B cell (primary cell): ENCODE data around the gene OR2B2. TPM values are rescaled to one million over a fixed set of nuclear protein-coding genes. Genes with fewer than 3 reads are reported as not detected.
"Not testable (repeated sequence)": the region's sequence is repeated elsewhere in the genome, so short reads cannot be mapped to it uniquely, and the experiment has no call there.

ENCODE experiments used
- ATAC-seq: fragments of 200-7000 bp; cut with Tn5 transposase; one replicate; pipeline ENCODE4 v1.10.0; 2021; ENCODE audit warnings: low read depth, mild to moderate bottlenecking, moderate number of reproducible peaks, moderate library complexity
- CTCF ChIA-PET: fragments of 350-600 bp; sonication (Branson Sonifier 250); formaldehyde crosslinking; loops from one replicate; lab custom pipeline; 2021; ENCODE audit warnings: antibody characterized with exemption, inconsistent platforms; lab: Charles Lee
- POLR2A ChIA-PET: fragments of 350-600 bp; sonication (Branson Sonifier 250); formaldehyde crosslinking; loops from one replicate; lab custom pipeline; 2021; ENCODE audit warnings: antibody characterized with exemption; lab: Charles Lee
- DNase-seq: peaks from one replicate; pipeline ENCODE4 v3.0.0; 2013
- H2AFZ ChIP-seq: 2 replicates; pipeline ENCODE4 v1.6.1; 2012; ENCODE audit warnings: mild to moderate bottlenecking, low read depth, low read length; ENCODE audit not compliant: insufficient read depth, poor library complexity, severe bottlenecking
- H3K27ac ChIP-seq, 2 donors: 1 replicate in 1 of 2; 2 replicates in 1 of 2; pipeline ENCODE4 v1.5.1; 2012 to 2013; ENCODE audit warnings: low read length in 2 of 2, mild to moderate bottlenecking in 2 of 2, moderate library complexity in 1 of 2
- H3K27me3 ChIP-seq, 4 experiments: fragments of 200-600 bp in 1 of 4; sonication (generic) in 1 of 4; replicated peaks in 1 of 4; 1 replicate in 2 of 4; 2 replicates in 2 of 4; pipeline versions ENCODE4 v1.6.1 to v1.7.0; 2013 to 2016; ENCODE audit warnings: low read length in 3 of 4, mild to moderate bottlenecking in 2 of 4, mixed read lengths in 1 of 4, moderate library complexity in 1 of 4; ENCODE audit not compliant: insufficient read depth in 4 of 4, control insufficient read depth in 3 of 4; ENCODE audit errors: control extremely low read depth in 1 of 4
- H3K36me3 ChIP-seq, 2 experiments: replicated peaks in 1 of 2; 1 replicate in 1 of 2; 2 replicates in 1 of 2; pipeline versions ENCODE4 v1.6.1 to v1.7.1; 2013; ENCODE audit warnings: low read length in 1 of 2; ENCODE audit not compliant: insufficient read depth in 2 of 2, control insufficient read depth in 1 of 2; ENCODE audit errors: control extremely low read depth in 1 of 2, extremely low read depth in 1 of 2
- H3K4me1 ChIP-seq, 2 donors: fragments of 200-600 bp in 1 of 2; sonication (generic) in 1 of 2; 1 replicate in 1 of 2; 2 replicates in 1 of 2; pipeline versions ENCODE4 v1.5.1 to v1.6.1; 2013 to 2017; ENCODE audit warnings: low read length in 2 of 2; ENCODE audit not compliant: control insufficient read depth in 2 of 2, insufficient read depth in 2 of 2
- H3K4me2 ChIP-seq: replicated peaks from 2 replicates; pipeline ENCODE3; 2012; ENCODE audit warnings: mild to moderate bottlenecking, low read depth, low read length; ENCODE audit not compliant: poor library complexity, severe bottlenecking
- H3K4me3 ChIP-seq, 5 experiments: fragments of 200-600 bp in 1 of 5; sonication (generic) in 1 of 5; 1 replicate in 3 of 5; 2 replicates in 2 of 5; pipeline versions ENCODE4 v1.5.1 to v1.7.0; 2011 to 2016; ENCODE audit warnings: low read length in 4 of 5, mild to moderate bottlenecking in 4 of 5, low read depth in 2 of 5, control low read depth in 1 of 5, moderate library complexity in 1 of 5; ENCODE audit not compliant: insufficient read depth in 1 of 5; ENCODE audit errors: control extremely low read depth in 1 of 5, extremely low read depth in 1 of 5
- H3K79me2 ChIP-seq: fragments of 200-600 bp; sonication (generic); one replicate; pipeline ENCODE4 v1.6.0; 2016; ENCODE audit warnings: low read length; ENCODE audit not compliant: control insufficient read depth, insufficient read depth
- H3K9ac ChIP-seq: fragments of 200-600 bp; sonication (generic); 2 replicates; pipeline ENCODE4 v1.6.1; 2017; ENCODE audit warnings: mild to moderate bottlenecking, low read length, moderate library complexity
- H3K9me3 ChIP-seq, 3 donors: one replicate each; pipeline versions ENCODE4 v1.6.1 to v1.7.1; 2013; ENCODE audit warnings: low read length in 2 of 3; ENCODE audit not compliant: control insufficient read depth in 2 of 3, insufficient read depth in 1 of 3; ENCODE audit errors: control extremely low read depth in 1 of 3
- H4K20me1 ChIP-seq: 2 replicates; pipeline ENCODE4 v1.6.0; 2012; ENCODE audit warnings: mild to moderate bottlenecking, low read length; ENCODE audit not compliant: insufficient read depth, control insufficient read depth, poor library complexity, severe bottlenecking
- H3K27ac Mint-ChIP-seq: one replicate; pipeline ENCODE4 v1.8.0; 2021; ENCODE audit warnings: mixed read lengths
- H3K27me3 Mint-ChIP-seq: one replicate; pipeline ENCODE4 v1.8.0; 2021; ENCODE audit warnings: mixed read lengths
- H3K4me1 Mint-ChIP-seq: one replicate; pipeline ENCODE4 v1.8.0; 2021; ENCODE audit warnings: mixed read lengths
- H3K4me3 Mint-ChIP-seq: one replicate; pipeline ENCODE4 v1.8.0; 2021; ENCODE audit warnings: mixed read lengths
- H3K9me3 Mint-ChIP-seq: one replicate; pipeline ENCODE4 v1.8.0; 2022; ENCODE audit warnings: mixed read lengths; ENCODE audit not compliant: insufficient read depth
- CTCF ChIP-seq: fragments of 200-600 bp; IDR thresholded peaks from one replicate; pipeline ENCODE4 v1.8.0; 2022; ENCODE audit warnings: antibody characterized with exemption, mild to moderate bottlenecking
- EZH2 ChIP-seq: IDR thresholded peaks from 2 replicates; pipeline ENCODE4 v1.6.1; 2012; ENCODE audit warnings: borderline replicate concordance, low read depth, mild to moderate bottlenecking, moderate library complexity, low read length; ENCODE audit not compliant: insufficient read depth, poor library complexity, severe bottlenecking
- WGBS: methylation state at CpG from one replicate; pipeline ENCODE4 v1.1.5; 2013; ENCODE audit warnings: missing lambda C conversion rate; ENCODE audit not compliant: insufficient coverage; 5-methylcytosine and 5-hydroxymethylcytosine counted together
- intact Hi-C: fragments of 100-400 bp; cut with micrococcal nuclease; formaldehyde crosslinking; loops from one replicate; pipeline ENCODE4 v1.10.0; 2022
- polyA plus RNA-seq: library from polyadenylated mRNA; depleted of rRNA; stranded (reverse); fragments of >200 nt; gene quantifications from 2 replicates; pipeline ENCODE4 v1.2.3, GENCODE V29; 2012
- total RNA-seq, 2 donors: library from RNA; stranded (reverse); fragments of 120-200 nt in 1 of 2; gene quantifications; 1 replicate in 1 of 2; 2 replicates in 1 of 2; pipeline versions ENCODE4 v1.2.3 to v1.2.4, GENCODE V29; 2013 to 2022

The OR2B2 gene
- total and polyA plus RNA-seq, 2 donors (not counting 1 experiment from before 2014, with no cell fraction given): not detected

- under 1% methylated on average over 12 of the region's 38 CpGs for WGBS
- Histone ChIP-seq H3K4me3 (peak overlapping the region; percentile 56 to 91 (median 70)), H3K9me3 (no peaks in the 10 kb centered on the region), H3K9ac (peak overlapping the region; percentile 87), H3K4me2 (peak overlapping the region; percentile 81), H2AFZ (peak overlapping the region; percentile 88), H3K36me3 (no peaks in the 10 kb centered on the region), H4K20me1 (no peaks in the 10 kb centered on the region), H3K27ac (peak overlapping the region; percentile 78 to 95), H3K27me3 (no peaks in the 10 kb centered on the region), H3K79me2 (no peaks in the 10 kb centered on the region), H3K4me1 (peaks cover 0 to 8% of the 10 kb centered on the region in 2 donors)
- ChIA-PET CTCF (interaction anchor here (0.7 to 1.4 kb wide), 6 partner anchors 30 to 1899 kb away, joined by 3 to 7 read pairs (median 4); a partner anchor contains a TSS), POLR2A (interaction anchor here (0.7 to 0.9 kb wide), 7 partner anchors 10 to 755 kb away, joined by 3 to 5 read pairs (median 4); a partner anchor contains a TSS)
- Mint-ChIP-seq H3K27ac (peak overlapping the region; percentile 99), H3K9me3 (no peaks in the 10 kb centered on the region), H3K4me3 (peak overlapping the region; percentile 94), H3K4me1 (peaks cover 7% of the 10 kb centered on the region), H3K27me3 (peaks cover 7% of the 10 kb centered on the region)
- peak; percentile 94 for DNase-seq
- intact Hi-C loops: loop anchor here (1.0 to 10.0 kb wide), 12 partner anchors 130 to 1080 kb away; partner anchors contain the start of genes ZKSCAN8 and ZNF165
- TF ChIP-seq EZH2: no peak
- peak; percentile 84 for ATAC-seq
Observed at GRCh38 chr6:27902335-27903314, 9.6 kb downstream of the OR2B2 start.

- Mint-ChIP-seq H3K4me1 (peaks cover 7% of the 10 kb centered on the region), H3K27ac (peak overlapping the region; percentile 35), H3K27me3 (no peaks in the 10 kb centered on the region), H3K9me3 (no peaks in the 10 kb centered on the region), H3K4me3 (peak overlapping the region; percentile 34)
- ChIA-PET POLR2A (interaction anchor here (0.5 to 0.9 kb wide), 9 partner anchors 9 to 755 kb away, joined by 3 to 8 read pairs (median 4); partner anchors contain the start of gene ZNF165), CTCF (interaction anchor here (0.7 to 1.4 kb wide), 6 partner anchors 29 to 1898 kb away, joined by 3 to 7 read pairs (median 4); a partner anchor contains a TSS)
- no peaks in the 10 kb centered on the region for H3K36me3 ChIP-seq
- H3K9me3 ChIP-seq: no peaks in the 10 kb centered on the region
- H3K27me3 ChIP-seq: no peaks in the 10 kb centered on the region
- peaks cover 0 to 8% of the 10 kb centered on the region in 2 donors for H3K4me1 ChIP-seq
- intact Hi-C loops: loop anchor here (1.0 to 10.0 kb wide), 12 partner anchors 129 to 1080 kb away; partner anchors contain the start of genes ZKSCAN8 and ZNF165
- TF ChIP-seq EZH2: no peak
- no peak for TF ChIP-seq CTCF
- no peak overlapping the region for H3K27ac ChIP-seq
- no peak overlapping the region for H2AFZ ChIP-seq
- H3K4me2 ChIP-seq: no peak overlapping the region
- no peaks in the 10 kb centered on the region for H3K79me2 ChIP-seq
- no peak overlapping the region for H3K4me3 ChIP-seq
- DNase-seq (no peak), ATAC-seq (no peak)
- WGBS: no CpG with 5 or more reads among the region's 8 CpGs
- H4K20me1 ChIP-seq: no peaks in the 10 kb centered on the region
- H3K9ac ChIP-seq: no peak overlapping the region
Observed at GRCh38 chr6:27901801-27902200, 10.4 kb downstream of the OR2B2 start.

- H3K27ac ChIP-seq, H3K27me3 ChIP-seq, H3K4me3 Mint-ChIP-seq, H3K4me1 Mint-ChIP-seq, H3K4me3 ChIP-seq, H3K27me3 Mint-ChIP-seq, POLR2A ChIA-PET, H4K20me1 ChIP-seq, H3K4me2 ChIP-seq, DNase-seq, H3K9ac ChIP-seq, H3K36me3 ChIP-seq, H2AFZ ChIP-seq, ATAC-seq, H3K27ac Mint-ChIP-seq, CTCF ChIA-PET, H3K4me1 ChIP-seq, H3K79me2 ChIP-seq, H3K9me3 Mint-ChIP-seq, H3K9me3 ChIP-seq: not testable (repeated sequence)
- WGBS: no CpG with 5 or more reads among the region's 7 CpGs
- intact Hi-C loops: loop anchor here (5.0 to 10.0 kb wide), 4 partner anchors 242 to 1082 kb away; partner anchors contain the start of gene ZKSCAN8
Observed at GRCh38 chr6:27900197-27900596, 12.0 kb downstream of the OR2B2 start.
